Activated CD8-positive, alpha-beta T cell treated with anti-CD3 and anti-CD28 coated beads, Interleukin-2, amount 10 ng/mL, durations not matched to agents 7 days and 5 days (primary cell): Measurements from ENCODE around the gene SPEF1. TPM values are rescaled to one million over a fixed set of nuclear protein-coding genes. Genes with fewer than 3 reads are reported as not detected.

Experiments
- ATAC-seq: fragments of 150-1000 bp; cut with Tn5 transposase; one replicate; pipeline ENCODE4 v1.10.0; 2021; ENCODE audit warnings: moderate library complexity
- CTCF ChIA-PET: fragments of 350-600 bp; sonication (Branson Sonifier 250); formaldehyde crosslinking; loops from one replicate; lab custom pipeline; 2021; ENCODE audit warnings: antibody characterized with exemption; lab: Charles Lee
- POLR2A ChIA-PET: fragments of 350-600 bp; sonication (Branson Sonifier 250); formaldehyde crosslinking; loops from one replicate; lab custom pipeline; 2021; ENCODE audit warnings: antibody characterized with exemption; lab: Charles Lee
- DNase-seq: peaks from one replicate; pipeline ENCODE4 v3.0.0-alpha.2; 2020
- H3K27ac Mint-ChIP-seq: one replicate; pipeline ENCODE4 v1.8.0; 2021; ENCODE audit warnings: mild to moderate bottlenecking, mixed read lengths
- H3K27me3 Mint-ChIP-seq: one replicate; pipeline ENCODE4 v1.8.0; 2021; ENCODE audit warnings: low read depth, mixed read lengths
- H3K36me3 Mint-ChIP-seq: one replicate; pipeline ENCODE4 v1.8.0; 2021; ENCODE audit warnings: low read depth, mixed read lengths
- H3K4me1 Mint-ChIP-seq: one replicate; pipeline ENCODE4 v1.8.0; 2021; ENCODE audit warnings: low read depth, mixed read lengths
- H3K4me3 Mint-ChIP-seq: one replicate; pipeline ENCODE4 v1.8.0; 2021; ENCODE audit warnings: mild to moderate bottlenecking, mixed read lengths
- H3K9me3 Mint-ChIP-seq: one replicate; pipeline ENCODE4 v1.8.0; 2022; ENCODE audit warnings: mixed read lengths; ENCODE audit not compliant: insufficient read depth
- total RNA-seq, 2 experiments: library from RNA; stranded (reverse); gene quantifications; one replicate each; pipeline ENCODE4 v1.2.3, GENCODE V29; 2021

SPEF1 gene
- total RNA-seq, 2 experiments from 2014 or later, result 0.16 TPM

DNA sequence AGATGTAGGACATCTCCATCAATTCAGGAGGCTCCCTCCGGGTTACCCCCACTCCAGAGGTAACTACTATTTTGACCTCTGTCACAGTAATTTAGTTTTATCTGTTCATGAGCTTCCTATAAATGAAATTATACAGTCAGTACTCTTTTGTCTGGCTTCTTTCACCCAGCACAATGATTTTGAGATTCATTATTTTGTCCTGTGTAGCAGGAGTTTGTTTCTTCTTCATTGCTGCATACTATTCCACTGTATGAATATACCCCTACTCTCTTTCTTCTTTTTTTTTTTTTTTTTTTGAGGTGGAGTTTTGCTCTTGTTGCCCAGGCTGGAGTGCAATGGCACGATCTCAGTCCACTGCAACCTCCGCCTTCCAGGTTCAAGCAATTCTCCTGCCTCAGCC is 27.3 kb upstream of the SPEF1 start:
- no peak for DNase-seq
- no peaks in the 10 kb centered on the region for H3K9me3 Mint-ChIP-seq
- H3K4me1 Mint-ChIP-seq, result peaks cover 82% of the 10 kb centered on the region
- ChIA-PET CTCF (interaction anchor here (1.1 kb wide), 1 partner anchor 10 kb away, joined by 6 read pairs; no protein-coding TSS in a partner anchor), POLR2A (no interaction called here)
- H3K27me3 Mint-ChIP-seq, result no peaks in the 10 kb centered on the region
- H3K4me3 Mint-ChIP-seq, result no peak overlapping the region
- peak overlapping the region; percentile 25 for H3K27ac Mint-ChIP-seq
- peaks cover 41% of the 10 kb centered on the region for H3K36me3 Mint-ChIP-seq
- no peak for ATAC-seq

DNA sequence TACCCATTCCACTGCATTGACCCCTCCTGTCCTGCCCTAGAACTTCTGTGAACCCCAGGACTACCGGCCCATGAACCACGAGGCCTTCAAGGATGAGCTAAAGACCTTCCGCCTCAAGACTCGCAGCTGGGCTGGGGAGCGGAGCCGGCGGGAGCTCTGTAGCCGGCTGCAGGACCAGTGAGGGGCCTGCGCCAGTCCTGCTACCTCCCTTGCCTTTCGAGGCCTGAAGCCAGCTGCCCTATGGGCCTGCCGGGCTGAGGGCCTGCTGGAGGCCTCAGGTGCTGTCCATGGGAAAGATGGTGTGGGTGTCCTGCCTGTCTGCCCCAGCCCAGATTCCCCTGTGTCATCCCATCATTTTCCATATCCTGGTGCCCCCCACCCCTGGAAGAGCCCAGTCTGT is 23.5 kb upstream of the SPEF1 start:
- POLR2A ChIA-PET, result interaction anchor here (0.9 to 1.3 kb wide), 3 partner anchors 9 to 11 kb away, joined by 3 to 5 read pairs (median 4); partner anchors contain the start of gene CDC25B
- H3K4me1 Mint-ChIP-seq, result peaks cover 68% of the 10 kb centered on the region

DNA sequence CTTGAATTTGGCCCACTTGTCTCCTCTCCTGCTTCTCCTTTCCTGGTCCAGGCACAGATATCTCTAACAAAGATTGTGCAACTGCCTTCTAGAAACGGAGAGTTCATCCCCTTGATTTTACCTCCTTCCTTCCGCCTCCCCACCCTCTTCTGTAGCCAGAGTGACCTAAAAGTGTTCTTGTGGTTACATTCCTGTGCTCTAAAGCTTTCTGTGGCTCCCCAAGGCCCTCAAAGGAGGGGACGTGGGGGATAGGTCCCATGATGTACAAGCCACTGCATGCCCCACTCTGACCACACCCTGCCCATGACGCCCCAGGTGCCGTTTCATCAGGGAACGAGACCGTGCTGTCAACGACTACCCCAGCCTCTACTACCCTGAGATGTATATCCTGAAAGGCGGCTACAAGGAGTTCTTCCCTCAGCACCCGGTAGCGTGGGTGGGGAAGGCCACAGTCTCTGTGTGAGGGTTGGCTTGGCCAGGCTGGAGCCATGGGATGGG is 23.1 kb upstream of the SPEF1 start:
- DNase-seq (no peak), ATAC-seq (no peak)
- Mint-ChIP-seq H3K27me3 (no peaks in the 10 kb centered on the region), H3K4me1 (peaks cover 73% of the 10 kb centered on the region), H3K9me3 (no peaks in the 10 kb centered on the region), H3K4me3 (no peak overlapping the region), H3K27ac (peak overlapping the region; percentile 75), H3K36me3 (peaks cover 78% of the 10 kb centered on the region)
- ChIA-PET POLR2A (interaction anchor here (0.9 to 2.0 kb wide), 2 partner anchors 10 to 16 kb away, joined by 3 to 4 read pairs; partner anchors contain the start of gene AP5S1), CTCF (no interaction called here)

More for the DNA sequence above, 23.5 kb upstream of the SPEF1 start:
- no peaks in the 10 kb centered on the region for H3K9me3 Mint-ChIP-seq
- CTCF ChIA-PET, result no interaction called here
- H3K27ac Mint-ChIP-seq, result peak overlapping the region; percentile 53
- DNase-seq (no peak), ATAC-seq (no peak)
- H3K27me3 Mint-ChIP-seq, result no peaks in the 10 kb centered on the region
- H3K36me3 Mint-ChIP-seq, result peaks cover 73% of the 10 kb centered on the region
- H3K4me3 Mint-ChIP-seq, result no peak overlapping the region

- POLR2A ChIA-PET, result interaction anchor here (2.0 kb wide), 1 partner anchor 17 kb away, joined by 4 read pairs; the partner anchor contains the start of gene AP5S1
- Mint-ChIP-seq H3K9me3 (no peaks in the 10 kb centered on the region), H3K36me3 (peaks cover 82% of the 10 kb centered on the region), H3K4me1 (peaks cover 77% of the 10 kb centered on the region), H3K4me3 (no peak overlapping the region), H3K27ac (peak overlapping the region; percentile 75), H3K27me3 (no peaks in the 10 kb centered on the region)
- DNase-seq, result no peak
- no peak for ATAC-seq
- CTCF ChIA-PET, result no interaction called here
Measured at GRCh38 chr20:3803854-3804253, 22.6 kb upstream of the SPEF1 start.

GRCh38 chr20:3803289-3803688 is 22.0 kb upstream of the SPEF1 start:
- Mint-ChIP-seq H3K27ac (peak overlapping the region; percentile 75), H3K4me3 (no peak overlapping the region), H3K9me3 (no peaks in the 10 kb centered on the region), H3K27me3 (no peaks in the 10 kb centered on the region), H3K4me1 (peaks cover 80% of the 10 kb centered on the region), H3K36me3 (peaks cover 87% of the 10 kb centered on the region)
- ChIA-PET POLR2A (interaction anchor here (2.0 kb wide), 1 partner anchor 17 kb away, joined by 4 read pairs; the partner anchor contains the start of gene AP5S1), CTCF (no interaction called here)
- DNase-seq (no peak), ATAC-seq (no peak)

GRCh38 chr20:3802524-3803239 is 21.4 kb upstream of the SPEF1 start:
- CTCF ChIA-PET, result no interaction called here
- Mint-ChIP-seq H3K36me3 (peaks cover 91% of the 10 kb centered on the region), H3K27me3 (no peaks in the 10 kb centered on the region), H3K27ac (peak overlapping the region; percentile 9), H3K4me3 (no peak overlapping the region), H3K4me1 (peaks cover 78% of the 10 kb centered on the region), H3K9me3 (no peaks in the 10 kb centered on the region)
- POLR2A ChIA-PET, result interaction anchor here (2.0 kb wide), 1 partner anchor 18 kb away, joined by 4 read pairs; the partner anchor contains the start of gene AP5S1
- no peak for DNase-seq
- ATAC-seq, result no peak

- H3K4me3 Mint-ChIP-seq, result no peak overlapping the region
- H3K27ac Mint-ChIP-seq, result peak overlapping the region; percentile 34
- peaks cover 72% of the 10 kb centered on the region for H3K4me1 Mint-ChIP-seq
- ChIA-PET POLR2A (interaction anchor here (1.3 kb wide), 1 partner anchor 14 kb away, joined by 5 read pairs; no protein-coding TSS in a partner anchor), CTCF (interaction anchor here (2.7 to 4.2 kb wide), 2 partner anchors 13 to 18 kb away, joined by 12 to 30 read pairs; partner anchors contain the start of gene AP5S1)
- DNase-seq, result no peak
- H3K9me3 Mint-ChIP-seq, result no peaks in the 10 kb centered on the region
- H3K36me3 Mint-ChIP-seq, result peaks cover 96% of the 10 kb centered on the region
- no peaks in the 10 kb centered on the region for H3K27me3 Mint-ChIP-seq
- no peak for ATAC-seq
Measured at GRCh38 chr20:3801846-3802245, 20.6 kb upstream of the SPEF1 start.

GRCh38 chr20:3801299-3801698 is 20.1 kb upstream of the SPEF1 start:
- DNase-seq, result no peak
- ATAC-seq, result no peak
- H3K36me3 Mint-ChIP-seq, result peaks cover 95% of the 10 kb centered on the region
- peaks cover 68% of the 10 kb centered on the region for H3K4me1 Mint-ChIP-seq
- no peaks in the 10 kb centered on the region for H3K9me3 Mint-ChIP-seq
- H3K4me3 Mint-ChIP-seq, result no peak overlapping the region
- CTCF ChIA-PET, result interaction anchor here (2.7 to 4.2 kb wide), 2 partner anchors 13 to 18 kb away, joined by 12 to 30 read pairs; partner anchors contain the start of gene AP5S1
- H3K27me3 Mint-ChIP-seq, result no peaks in the 10 kb centered on the region
- peak overlapping the region; percentile 34 for H3K27ac Mint-ChIP-seq
- POLR2A ChIA-PET, result interaction anchor here (1.3 kb wide), 1 partner anchor 15 kb away, joined by 5 read pairs; no protein-coding TSS in a partner anchor

GRCh38 chr20:3800878-3801260 is 19.6 kb upstream of the SPEF1 start:
- POLR2A ChIA-PET, result interaction anchor here (1.3 kb wide), 1 partner anchor 15 kb away, joined by 5 read pairs; no protein-coding TSS in a partner anchor
- H3K27ac Mint-ChIP-seq, result peak overlapping the region; percentile 5

GRCh38 chr20:3800256-3800877 is 19.1 kb upstream of the SPEF1 start:
- Mint-ChIP-seq H3K36me3 (peaks cover 88% of the 10 kb centered on the region), H3K27me3 (no peaks in the 10 kb centered on the region), H3K9me3 (no peaks in the 10 kb centered on the region), H3K4me3 (peak overlapping the region; percentile 92), H3K27ac (peak overlapping the region; percentile 95), H3K4me1 (peaks cover 63% of the 10 kb centered on the region)
- ChIA-PET CTCF (interaction anchor here (2.7 to 4.2 kb wide), 2 partner anchors 14 to 19 kb away, joined by 12 to 30 read pairs; partner anchors contain the start of gene AP5S1), POLR2A (interaction anchor here (1.3 to 1.4 kb wide), 3 partner anchors 10 to 16 kb away, joined by 4 to 5 read pairs (median 5); no protein-coding TSS in a partner anchor)
- DNase-seq, result no peak
- no peak for ATAC-seq

More at GRCh38 chr20:3800878-3801260, 19.6 kb upstream of the SPEF1 start:
- DNase-seq, result no peak
- H3K27me3 Mint-ChIP-seq, result no peaks in the 10 kb centered on the region
- peaks cover 92% of the 10 kb centered on the region for H3K36me3 Mint-ChIP-seq
- no peaks in the 10 kb centered on the region for H3K9me3 Mint-ChIP-seq
- peaks cover 65% of the 10 kb centered on the region for H3K4me1 Mint-ChIP-seq
- no peak for ATAC-seq
- CTCF ChIA-PET, result interaction anchor here (2.7 to 4.2 kb wide), 2 partner anchors 14 to 19 kb away, joined by 12 to 30 read pairs; partner anchors contain the start of gene AP5S1
- H3K4me3 Mint-ChIP-seq, result no peak overlapping the region

- H3K36me3 Mint-ChIP-seq, result peaks cover 77% of the 10 kb centered on the region
- H3K27ac Mint-ChIP-seq, result peak overlapping the region; percentile 95
- DNase-seq, result no peak
- no peaks in the 10 kb centered on the region for H3K27me3 Mint-ChIP-seq
- CTCF ChIA-PET, result interaction anchor here (1.0 to 4.2 kb wide), 3 partner anchors 12 to 56 kb away, joined by 3 to 30 read pairs (median 4); partner anchors contain the start of gene AP5S1
- no peaks in the 10 kb centered on the region for H3K9me3 Mint-ChIP-seq
- POLR2A ChIA-PET, result interaction anchor here (1.0 to 1.5 kb wide), 4 partner anchors 12 to 22 kb away, joined by 3 to 5 read pairs (median 4); partner anchors contain the start of genes AP5S1 and CENPB
- H3K4me1 Mint-ChIP-seq, result peaks cover 59% of the 10 kb centered on the region
- peak; percentile 8 for ATAC-seq
- peak overlapping the region; percentile 92 for H3K4me3 Mint-ChIP-seq
Measured at GRCh38 chr20:3798908-3799248, 17.6 kb upstream of the SPEF1 start.
